Activated T-helper 2 cell treated with anti-CD3 and anti-CD28 coated beads, Interferon-gamma antibody, Interleukin-2, Interleukin-4, amounts not matched to agents 10 μg/mL and 5 μg/mL and 100 μg/mL, durations not matched to agents 14 hours and 24 hours and 36 hours (primary cell): ENCODE measurements around the gene ZFAND2A. TPM values are rescaled to one million over a fixed set of nuclear protein-coding genes. Genes with fewer than 3 reads are reported as not detected.

Experiments
- DNase-seq: peaks from one replicate; pipeline ENCODE4 v3.0.0; 2021; ENCODE audit warnings: low spot score
- H3K27ac Mint-ChIP-seq: one replicate; pipeline ENCODE4 v1.8.0; 2021; ENCODE audit warnings: mixed read lengths
- H3K27me3 Mint-ChIP-seq: one replicate; pipeline ENCODE4 v1.8.0; 2021; ENCODE audit warnings: low read depth, mixed read lengths
- H3K36me3 Mint-ChIP-seq: one replicate; pipeline ENCODE4 v1.8.0; 2021; ENCODE audit warnings: low read depth, mixed read lengths
- H3K4me1 Mint-ChIP-seq: one replicate; pipeline ENCODE4 v1.8.0; 2021; ENCODE audit warnings: low read depth, mixed read lengths
- H3K4me3 Mint-ChIP-seq: one replicate; pipeline ENCODE4 v1.8.0; 2021; ENCODE audit warnings: low read depth, mild to moderate bottlenecking, moderate library complexity, mixed read lengths
- H3K9me3 Mint-ChIP-seq: one replicate; pipeline ENCODE4 v1.8.0; 2021; ENCODE audit warnings: mixed read lengths
- intact Hi-C: fragments of 100-400 bp; cut with micrococcal nuclease; formaldehyde crosslinking; loops from one replicate; pipeline ENCODE4 v1.15.1; 2023
- total RNA-seq: library from RNA; stranded (reverse); gene quantifications from 2 replicates; pipeline ENCODE4 v1.2.3, GENCODE V29; 2022

The ZFAND2A gene
- total RNA-seq, 1 donor from 2014 or later: 20.5 TPM

GRCh38 chr7:1137517-1138167, 22.4 kb downstream of the ZFAND2A start:
- no peaks in the 10 kb centered on the region for H3K36me3 Mint-ChIP-seq
- intact Hi-C loops: loop anchor here (1.0 to 5.0 kb wide), 3 partner anchors 23 to 50 kb away; partner anchors contain the start of genes GPER1 and ZFAND2A
- no peaks in the 10 kb centered on the region for H3K27me3 Mint-ChIP-seq
- no peaks in the 10 kb centered on the region for H3K9me3 Mint-ChIP-seq
- DNase-seq: no peak
- H3K27ac Mint-ChIP-seq: peak overlapping the region; percentile 87
- H3K4me3 Mint-ChIP-seq: peak overlapping the region; percentile 87
- peaks cover 9% of the 10 kb centered on the region for H3K4me1 Mint-ChIP-seq

GRCh38 chr7:1136841-1137516, 23.0 kb downstream of the ZFAND2A start:
- peaks cover 9% of the 10 kb centered on the region for H3K4me1 Mint-ChIP-seq
- H3K36me3 Mint-ChIP-seq: no peaks in the 10 kb centered on the region
- DNase-seq: no peak
- H3K27me3 Mint-ChIP-seq: no peaks in the 10 kb centered on the region
- peak overlapping the region; percentile 73 for H3K27ac Mint-ChIP-seq
- peak overlapping the region; percentile 87 for H3K4me3 Mint-ChIP-seq
- peaks cover under 1% of the 10 kb centered on the region for H3K9me3 Mint-ChIP-seq
- intact Hi-C loops: loop anchor here (5.0 kb wide), 1 partner anchor 50 kb away; the partner anchor contains the start of gene GPER1

GRCh38 chr7:1134951-1135350, 25.0 kb downstream of the ZFAND2A start:
- H3K27ac Mint-ChIP-seq: no peak overlapping the region
- no peak for DNase-seq
- H3K4me1 Mint-ChIP-seq: peaks cover 8% of the 10 kb centered on the region
- H3K4me3 Mint-ChIP-seq: no peak overlapping the region
- intact Hi-C loops: loop anchor here (5.0 kb wide), 1 partner anchor 48 kb away; the partner anchor contains the start of gene GPER1
- no peaks in the 10 kb centered on the region for H3K27me3 Mint-ChIP-seq
- H3K9me3 Mint-ChIP-seq: peaks cover 4% of the 10 kb centered on the region
- H3K36me3 Mint-ChIP-seq: peaks cover 4% of the 10 kb centered on the region

GRCh38 chr7:1131471-1132265, 28.3 kb downstream of the ZFAND2A start:
- H3K4me1 Mint-ChIP-seq: peaks cover 1% of the 10 kb centered on the region

GRCh38 chr7:1130021-1130990, 29.7 kb downstream of the ZFAND2A start:
- Mint-ChIP-seq H3K4me3 (no peak overlapping the region), H3K27me3 (no peaks in the 10 kb centered on the region), H3K4me1 (no peaks in the 10 kb centered on the region), H3K36me3 (peaks cover 4% of the 10 kb centered on the region), H3K9me3 (peaks cover 4% of the 10 kb centered on the region), H3K27ac (no peak overlapping the region)
- no peak for DNase-seq
- intact Hi-C loops: no loop called here

More at GRCh38 chr7:1131471-1132265, 28.3 kb downstream of the ZFAND2A start:
- Mint-ChIP-seq H3K27me3 (no peaks in the 10 kb centered on the region), H3K9me3 (peaks cover 4% of the 10 kb centered on the region), H3K36me3 (peaks cover 4% of the 10 kb centered on the region), H3K27ac (no peak overlapping the region), H3K4me3 (no peak overlapping the region)
- intact Hi-C loops: no loop called here
- DNase-seq: no peak

GRCh38 chr7:1129431-1129830, 30.6 kb downstream of the ZFAND2A start:
- peaks cover 4% of the 10 kb centered on the region for H3K9me3 Mint-ChIP-seq
- no peak overlapping the region for H3K27ac Mint-ChIP-seq
- intact Hi-C loops: no loop called here
- DNase-seq: no peak
- H3K36me3 Mint-ChIP-seq: peaks cover 4% of the 10 kb centered on the region
- H3K4me1 Mint-ChIP-seq: no peaks in the 10 kb centered on the region
- H3K4me3 Mint-ChIP-seq: no peak overlapping the region
- no peaks in the 10 kb centered on the region for H3K27me3 Mint-ChIP-seq

GRCh38 chr7:1127001-1127400, 33.0 kb downstream of the ZFAND2A start:
- intact Hi-C loops: no loop called here
- no peak overlapping the region for H3K4me3 Mint-ChIP-seq
- no peaks in the 10 kb centered on the region for H3K4me1 Mint-ChIP-seq
- peaks cover 4% of the 10 kb centered on the region for H3K9me3 Mint-ChIP-seq
- H3K36me3 Mint-ChIP-seq: peaks cover 4% of the 10 kb centered on the region
- DNase-seq: no peak
- H3K27me3 Mint-ChIP-seq: no peaks in the 10 kb centered on the region
- H3K27ac Mint-ChIP-seq: no peak overlapping the region

- DNase-seq: no peak
- intact Hi-C loops: no loop called here
- no peaks in the 10 kb centered on the region for H3K4me1 Mint-ChIP-seq
- no peaks in the 10 kb centered on the region for H3K9me3 Mint-ChIP-seq
- no peak overlapping the region for H3K4me3 Mint-ChIP-seq
- H3K36me3 Mint-ChIP-seq: no peaks in the 10 kb centered on the region
- H3K27me3 Mint-ChIP-seq: no peaks in the 10 kb centered on the region
- H3K27ac Mint-ChIP-seq: no peak overlapping the region
Observed at GRCh38 chr7:1125603-1125969, 34.4 kb downstream of the ZFAND2A start.

- DNase-seq: no peak
- intact Hi-C loops: no loop called here
- Mint-ChIP-seq H3K9me3 (no peaks in the 10 kb centered on the region), H3K4me1 (no peaks in the 10 kb centered on the region), H3K4me3 (no peak overlapping the region), H3K27me3 (no peaks in the 10 kb centered on the region), H3K27ac (no peak overlapping the region), H3K36me3 (no peaks in the 10 kb centered on the region)
Observed at GRCh38 chr7:1124816-1125602, 35.0 kb downstream of the ZFAND2A start.

- H3K27ac Mint-ChIP-seq: no peak overlapping the region
- H3K4me1 Mint-ChIP-seq: peaks cover 2% of the 10 kb centered on the region
- no peaks in the 10 kb centered on the region for H3K27me3 Mint-ChIP-seq
- H3K36me3 Mint-ChIP-seq: no peaks in the 10 kb centered on the region
- no peak overlapping the region for H3K4me3 Mint-ChIP-seq
- intact Hi-C loops: no loop called here
- no peak for DNase-seq
- no peaks in the 10 kb centered on the region for H3K9me3 Mint-ChIP-seq
Observed at GRCh38 chr7:1124164-1124563, 35.8 kb downstream of the ZFAND2A start.

GRCh38 chr7:1123715-1124114, 36.3 kb downstream of the ZFAND2A start:
- Mint-ChIP-seq H3K9me3 (no peaks in the 10 kb centered on the region), H3K27me3 (no peaks in the 10 kb centered on the region), H3K36me3 (no peaks in the 10 kb centered on the region), H3K4me3 (no peak overlapping the region), H3K27ac (no peak overlapping the region), H3K4me1 (peaks cover 3% of the 10 kb centered on the region)
- intact Hi-C loops: no loop called here
- no peak for DNase-seq
